ENCODE data around the gene PCNT.

DNA sequence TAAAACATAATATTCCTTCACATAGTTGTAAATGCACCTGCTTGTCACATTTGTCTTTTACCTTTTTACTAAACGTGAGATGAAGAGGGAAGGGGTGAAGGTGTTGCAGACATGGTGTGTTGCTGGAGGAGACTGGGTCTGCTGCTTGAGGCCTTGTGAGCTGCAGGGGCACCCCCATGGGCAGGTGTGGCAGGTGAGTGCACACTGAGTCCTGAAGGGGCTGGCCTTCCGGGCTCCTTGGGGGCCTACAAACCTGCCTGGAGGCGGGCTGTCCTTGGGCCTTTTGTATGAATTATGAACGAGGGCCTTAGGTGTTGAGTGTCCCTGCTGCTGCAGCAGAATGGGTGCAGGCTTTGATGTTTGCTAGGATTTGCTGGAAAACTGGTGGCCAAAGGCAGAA lies 3.8 kb downstream of the PCNT start:
- TF ChIP-seq, protein P1, sequence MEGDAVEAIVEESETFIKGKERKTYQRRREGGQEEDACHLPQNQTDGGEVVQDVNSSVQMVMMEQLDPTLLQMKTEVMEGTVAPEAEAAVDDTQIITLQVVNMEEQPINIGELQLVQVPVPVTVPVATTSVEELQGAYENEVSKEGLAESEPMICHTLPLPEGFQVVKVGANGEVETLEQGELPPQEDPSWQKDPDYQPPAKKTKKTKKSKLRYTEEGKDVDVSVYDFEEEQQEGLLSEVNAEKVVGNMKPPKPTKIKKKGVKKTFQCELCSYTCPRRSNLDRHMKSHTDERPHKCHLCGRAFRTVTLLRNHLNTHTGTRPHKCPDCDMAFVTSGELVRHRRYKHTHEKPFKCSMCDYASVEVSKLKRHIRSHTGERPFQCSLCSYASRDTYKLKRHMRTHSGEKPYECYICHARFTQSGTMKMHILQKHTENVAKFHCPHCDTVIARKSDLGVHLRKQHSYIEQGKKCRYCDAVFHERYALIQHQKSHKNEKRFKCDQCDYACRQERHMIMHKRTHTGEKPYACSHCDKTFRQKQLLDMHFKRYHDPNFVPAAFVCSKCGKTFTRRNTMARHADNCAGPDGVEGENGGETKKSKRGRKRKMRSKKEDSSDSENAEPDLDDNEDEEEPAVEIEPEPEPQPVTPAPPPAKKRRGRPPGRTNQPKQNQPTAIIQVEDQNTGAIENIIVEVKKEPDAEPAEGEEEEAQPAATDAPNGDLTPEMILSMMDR (IDR thresholded peaks at IDR 0.05): no peak
- TF ChIP-seq ZFX (IDR thresholded peaks at IDR 0.05; ENCODE audit: borderline replicate concordance): no peak

Data from 22Rv1 (cell line).